Measurements from ENCODE around the gene HOXA10.

Gene HOXA10

GRCh38 chr7:27132978-27133377 is 41.1 kb downstream of the HOXA10 start:
- Mint-ChIP-seq H3K4me1 (peaks cover 25% of the 10 kb centered on the region), H3K9me3 (no peaks in the 10 kb centered on the region), H3K27ac (no peak overlapping the region), H3K36me3 (no peaks in the 10 kb centered on the region), H3K4me3 (no peak overlapping the region)
- no peak for DNase-seq (ENCODE audit: low spot score in 2 of 2)
- no peak for ATAC-seq

GRCh38 chr7:27132214-27132613 is 41.9 kb downstream of the HOXA10 start:
- ATAC-seq (no peak), DNase-seq (ENCODE audit: low spot score in 2 of 2) (no peak)
- peaks cover 25% of the 10 kb centered on the region for H3K4me1 Mint-ChIP-seq
- no peak overlapping the region for H3K27ac Mint-ChIP-seq
- no peaks in the 10 kb centered on the region for H3K36me3 Mint-ChIP-seq
- H3K4me3 Mint-ChIP-seq: no peak overlapping the region
- H3K9me3 Mint-ChIP-seq: no peaks in the 10 kb centered on the region

- no peak for DNase-seq (ENCODE audit: low spot score in 2 of 2)
- no peak for ATAC-seq
- H3K4me1 Mint-ChIP-seq: peaks cover 25% of the 10 kb centered on the region
- H3K9me3 Mint-ChIP-seq: no peaks in the 10 kb centered on the region
- no peak overlapping the region for H3K27ac Mint-ChIP-seq
- no peaks in the 10 kb centered on the region for H3K36me3 Mint-ChIP-seq
- H3K4me3 Mint-ChIP-seq: peak overlapping the region; percentile 59
Observed at GRCh38 chr7:27131390-27131819, 42.7 kb downstream of the HOXA10 start.

GRCh38 chr7:27130540-27131389 is 43.4 kb downstream of the HOXA10 start, which contains the start of gene HOXA4:
TSS of gene HOXA4 (minus strand) at chr7:27130757. CDS start at chr7:27130733, 24 bp downstream.
- DNase-seq (ENCODE audit: low spot score in 2 of 2) (peak; percentile 70 to 73), ATAC-seq (peak; percentile 92)
- Mint-ChIP-seq H3K27ac (no peak within 1 kb of the TSS), H3K4me1 (peaks cover 19% of the 10 kb centered on the region), H3K9me3 (no peaks in the 10 kb centered on the region), H3K36me3 (no peaks in the 10 kb centered on the region), H3K4me3 (peak within 1 kb of the TSS; percentile 59)

DNA sequence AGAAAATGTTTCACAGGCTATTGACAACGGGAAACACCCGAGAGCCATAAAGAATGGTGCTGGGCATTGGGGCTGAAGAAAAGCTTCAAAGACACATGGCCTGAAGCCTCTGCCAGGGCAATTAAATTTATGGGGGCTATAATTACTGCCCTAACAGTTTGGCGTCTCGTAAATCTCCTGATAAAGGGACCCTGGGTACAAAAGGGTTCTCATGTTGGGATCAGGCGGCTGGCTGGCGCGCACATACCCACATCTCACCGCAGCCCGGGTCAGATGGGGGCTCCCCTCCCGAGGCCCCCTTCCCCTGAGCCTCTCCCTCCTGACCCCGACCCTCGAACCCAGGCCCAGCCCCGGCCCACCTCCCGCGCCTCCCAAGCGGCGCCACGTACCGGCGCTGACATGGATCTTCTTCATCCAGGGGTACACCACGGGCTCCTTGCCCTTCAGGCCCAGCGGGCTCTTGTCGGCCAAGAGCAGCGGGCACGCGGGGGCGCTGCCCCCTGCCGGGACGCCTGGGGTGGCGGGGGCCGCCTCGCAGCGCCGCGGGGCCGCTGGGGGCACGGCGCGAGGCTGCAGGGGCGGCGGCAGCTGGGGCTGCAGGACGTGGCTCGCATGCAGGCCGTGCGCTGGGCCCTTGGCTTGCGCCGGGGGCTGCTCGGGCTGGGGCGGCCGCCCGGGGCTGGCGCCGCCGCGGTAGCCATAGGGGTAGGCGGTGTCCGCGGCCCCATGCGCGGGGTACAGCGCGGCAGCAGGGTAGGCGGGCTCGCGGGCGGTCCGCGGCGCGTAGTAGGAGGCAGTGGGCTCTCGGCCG is 44.2 kb downstream of the HOXA10 start:
- Mint-ChIP-seq H3K9me3 (no peaks in the 10 kb centered on the region), H3K4me1 (peaks cover 12% of the 10 kb centered on the region), H3K4me3 (peak overlapping the region; percentile 59), H3K36me3 (no peaks in the 10 kb centered on the region), H3K27ac (no peak overlapping the region)
- DNase-seq (ENCODE audit: low spot score in 2 of 2) (no peak), ATAC-seq (peak; percentile 53)

DNA sequence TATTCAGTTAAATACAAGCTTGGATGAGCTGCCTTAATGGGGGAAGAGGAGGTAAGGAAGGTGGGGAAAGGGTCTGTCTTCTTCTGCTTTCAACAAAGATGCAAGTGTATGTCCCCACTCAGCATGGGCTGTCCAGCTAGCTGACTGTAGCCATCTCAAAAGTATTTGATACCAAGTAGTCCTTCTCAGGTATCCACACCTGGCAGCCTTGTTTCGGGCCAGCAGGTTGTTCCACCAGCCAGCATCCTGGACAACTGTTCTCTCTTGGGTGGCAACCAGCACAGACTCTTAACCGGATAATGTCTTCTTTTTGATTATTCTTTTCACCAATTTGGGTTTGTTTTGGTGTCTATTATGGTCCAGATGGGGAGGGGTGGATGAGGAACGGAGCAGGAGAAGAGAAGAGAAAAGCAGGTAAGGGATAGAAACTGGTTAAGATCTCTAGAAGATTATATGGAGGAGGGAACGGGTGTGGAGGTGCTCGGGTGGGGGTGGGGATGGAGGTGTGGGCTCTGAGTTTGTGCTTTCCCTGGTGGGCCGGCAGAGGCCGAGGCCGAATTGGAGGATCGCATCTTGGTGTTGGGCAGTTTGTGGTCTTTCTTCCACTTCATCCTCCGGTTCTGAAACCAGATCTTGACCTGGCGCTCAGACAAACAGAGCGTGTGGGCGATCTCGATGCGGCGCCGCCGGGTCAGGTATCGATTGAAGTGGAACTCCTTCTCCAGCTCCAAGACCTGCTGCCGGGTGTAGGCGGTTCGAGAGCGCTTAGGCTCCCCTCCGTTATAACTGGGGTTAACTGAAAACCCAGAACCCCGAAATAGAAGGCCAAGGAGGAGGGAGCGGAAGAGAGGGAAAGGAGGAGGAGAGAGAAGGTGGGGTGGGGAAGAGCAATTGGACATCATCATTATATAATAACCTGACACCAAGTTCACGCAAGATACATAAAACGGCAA is 45.1 kb downstream of the HOXA10 start:
- ATAC-seq (no peak), DNase-seq (ENCODE audit: low spot score in 2 of 2) (no peak)
- H3K4me3 Mint-ChIP-seq: peak overlapping the region; percentile 11
- no peaks in the 10 kb centered on the region for H3K9me3 Mint-ChIP-seq
- H3K4me1 Mint-ChIP-seq: peaks cover 3% of the 10 kb centered on the region
- no peaks in the 10 kb centered on the region for H3K36me3 Mint-ChIP-seq
- no peak overlapping the region for H3K27ac Mint-ChIP-seq

GRCh38 chr7:27128034-27128433 is 46.1 kb downstream of the HOXA10 start:
- DNase-seq (ENCODE audit: low spot score in 2 of 2) (no peak), ATAC-seq (no peak)
- Mint-ChIP-seq H3K27ac (no peak overlapping the region), H3K9me3 (no peaks in the 10 kb centered on the region), H3K4me3 (no peak overlapping the region), H3K36me3 (no peaks in the 10 kb centered on the region), H3K4me1 (no peaks in the 10 kb centered on the region)

- DNase-seq (ENCODE audit: low spot score in 2 of 2): no peak
- ATAC-seq: no peak
- H3K4me3 Mint-ChIP-seq: no peak overlapping the region
- no peaks in the 10 kb centered on the region for H3K4me1 Mint-ChIP-seq
- no peaks in the 10 kb centered on the region for H3K36me3 Mint-ChIP-seq
- no peak overlapping the region for H3K27ac Mint-ChIP-seq
- no peaks in the 10 kb centered on the region for H3K9me3 Mint-ChIP-seq
Observed at GRCh38 chr7:27126596-27127327, 47.4 kb downstream of the HOXA10 start.

GRCh38 chr7:27125986-27126394 is 48.1 kb downstream of the HOXA10 start:
- no peak for ATAC-seq

GRCh38 chr7:27124902-27125689 is 49.0 kb downstream of the HOXA10 start:
- H3K4me1 Mint-ChIP-seq: no peaks in the 10 kb centered on the region
- H3K4me3 Mint-ChIP-seq: no peak overlapping the region
- ATAC-seq (no peak), DNase-seq (ENCODE audit: low spot score in 2 of 2) (no peak)
- H3K36me3 Mint-ChIP-seq: no peaks in the 10 kb centered on the region
- no peaks in the 10 kb centered on the region for H3K9me3 Mint-ChIP-seq
- H3K27ac Mint-ChIP-seq: no peak overlapping the region

More at GRCh38 chr7:27125986-27126394, 48.1 kb downstream of the HOXA10 start:
- no peak for DNase-seq (ENCODE audit: low spot score in 2 of 2)
- Mint-ChIP-seq H3K27ac (no peak overlapping the region), H3K4me3 (no peak overlapping the region), H3K36me3 (no peaks in the 10 kb centered on the region), H3K4me1 (no peaks in the 10 kb centered on the region), H3K9me3 (no peaks in the 10 kb centered on the region)

DNA sequence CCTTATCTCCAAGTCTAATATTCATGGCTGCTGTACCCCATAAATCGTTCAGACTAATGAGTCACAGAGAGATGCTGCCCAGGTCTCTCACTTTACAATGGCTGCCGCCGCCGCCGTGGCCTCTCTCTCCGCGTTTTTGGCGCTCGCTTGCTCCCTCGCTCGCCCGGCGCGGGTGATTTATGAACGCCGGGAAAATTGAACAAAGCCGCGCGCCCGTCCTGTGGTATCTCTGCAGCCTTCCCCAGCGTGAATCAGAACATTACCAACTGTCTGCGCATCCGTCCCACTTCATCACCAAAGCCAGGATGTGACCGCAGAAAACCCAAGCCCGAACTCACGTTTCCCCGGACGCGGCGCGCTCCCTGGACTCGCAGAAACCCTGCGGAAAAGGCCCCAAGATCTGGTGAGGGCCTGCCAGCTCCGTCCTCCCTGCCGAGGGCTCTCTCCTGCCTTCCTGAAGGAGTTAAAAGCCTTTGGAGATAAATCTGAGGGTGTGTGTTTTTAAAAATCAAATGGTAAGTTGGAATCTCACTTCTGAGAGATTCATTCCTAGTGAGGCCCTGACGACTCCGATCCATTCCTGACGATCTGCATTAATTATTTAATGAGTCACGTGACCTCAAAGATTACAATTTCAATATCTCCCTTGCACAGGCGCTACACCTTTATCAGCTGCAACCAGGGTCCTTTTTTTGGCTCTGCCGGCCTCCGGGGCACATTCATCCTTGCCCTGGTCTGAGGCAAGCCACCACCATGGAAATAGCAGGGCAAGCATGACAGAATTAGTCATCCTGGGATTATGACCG is 49.8 kb downstream of the HOXA10 start:
- no peaks in the 10 kb centered on the region for H3K36me3 Mint-ChIP-seq
- no peak for DNase-seq (ENCODE audit: low spot score in 2 of 2)

DNA sequence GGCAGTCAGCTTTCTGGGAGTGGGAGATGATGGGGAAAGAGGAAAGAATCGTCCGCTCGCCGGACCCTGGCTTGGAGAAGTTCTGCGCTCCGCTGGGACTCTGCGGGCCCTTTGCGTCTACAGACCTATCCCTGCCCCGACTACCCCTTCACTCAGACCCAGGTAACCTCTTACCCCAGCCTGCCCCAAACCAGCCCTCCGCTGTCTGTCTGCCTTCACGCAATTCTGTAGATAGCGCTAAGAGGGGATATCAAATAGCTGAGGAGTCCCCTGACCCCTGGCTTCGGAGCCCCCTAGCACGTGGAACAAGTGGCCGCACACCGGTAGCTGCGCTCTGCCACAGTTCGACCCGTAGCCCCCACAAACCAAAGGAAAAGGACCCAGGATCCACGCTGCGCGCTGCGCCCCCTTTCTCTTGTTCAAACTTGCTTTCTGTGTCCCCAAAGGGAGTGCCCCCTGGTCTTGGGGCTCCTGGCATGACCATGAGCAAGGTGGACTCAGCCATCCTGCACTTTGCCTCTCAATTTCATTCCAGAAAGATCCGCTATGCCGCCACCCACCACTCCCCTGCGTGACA is 50.6 kb downstream of the HOXA10 start:
- no peaks in the 10 kb centered on the region for H3K4me1 Mint-ChIP-seq
- no peaks in the 10 kb centered on the region for H3K9me3 Mint-ChIP-seq
- ATAC-seq (no peak), DNase-seq (ENCODE audit: low spot score in 2 of 2) (no peak)
- H3K4me3 Mint-ChIP-seq: no peak overlapping the region
- H3K27ac Mint-ChIP-seq: no peak overlapping the region
- no peaks in the 10 kb centered on the region for H3K36me3 Mint-ChIP-seq

More for the DNA sequence above, 49.8 kb downstream of the HOXA10 start:
- no peak overlapping the region for H3K27ac Mint-ChIP-seq
- no peaks in the 10 kb centered on the region for H3K4me1 Mint-ChIP-seq
- no peak overlapping the region for H3K4me3 Mint-ChIP-seq
- H3K9me3 Mint-ChIP-seq: no peaks in the 10 kb centered on the region
- no peak for ATAC-seq

- DNase-seq (ENCODE audit: low spot score in 2 of 2): no peak
- no peak overlapping the region for H3K27ac Mint-ChIP-seq
- no peak overlapping the region for H3K4me3 Mint-ChIP-seq
- H3K36me3 Mint-ChIP-seq: no peaks in the 10 kb centered on the region
- no peak for ATAC-seq
- no peaks in the 10 kb centered on the region for H3K4me1 Mint-ChIP-seq
- H3K9me3 Mint-ChIP-seq: no peaks in the 10 kb centered on the region
Observed at GRCh38 chr7:27123007-27123476, 51.1 kb downstream of the HOXA10 start.

Measured in stimulated activated effector memory CD8-positive, alpha-beta T cell treated with anti-CD3 and anti-CD28 coated beads, Interleukin-12 subunit alpha, Interleukin-12 subunit beta, amount 100 ng/mL, for 72 hours (primary cell).